ENCODE data around the gene PPM1N. TPM values are rescaled to one million over a fixed set of nuclear protein-coding genes. Genes with fewer than 3 reads are reported as not detected.

The PPM1N gene, protein sequence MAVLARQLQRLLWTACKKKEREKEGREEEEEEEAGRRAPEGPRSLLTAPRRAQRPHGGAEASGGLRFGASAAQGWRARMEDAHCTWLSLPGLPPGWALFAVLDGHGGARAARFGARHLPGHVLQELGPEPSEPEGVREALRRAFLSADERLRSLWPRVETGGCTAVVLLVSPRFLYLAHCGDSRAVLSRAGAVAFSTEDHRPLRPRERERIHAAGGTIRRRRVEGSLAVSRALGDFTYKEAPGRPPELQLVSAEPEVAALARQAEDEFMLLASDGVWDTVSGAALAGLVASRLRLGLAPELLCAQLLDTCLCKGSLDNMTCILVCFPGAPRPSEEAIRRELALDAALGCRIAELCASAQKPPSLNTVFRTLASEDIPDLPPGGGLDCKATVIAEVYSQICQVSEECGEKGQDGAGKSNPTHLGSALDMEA
- 1.5 and 2.5 TPM in 2 replicates for total RNA-seq

GRCh38 chr19:45498411-45499195 is at the start of gene PPM1N:
Gene PPM1N, plus strand, starts transcription at chr19:45498443. Its CDS starts 30 bp downstream, at chr19:45498473.

DNA sequence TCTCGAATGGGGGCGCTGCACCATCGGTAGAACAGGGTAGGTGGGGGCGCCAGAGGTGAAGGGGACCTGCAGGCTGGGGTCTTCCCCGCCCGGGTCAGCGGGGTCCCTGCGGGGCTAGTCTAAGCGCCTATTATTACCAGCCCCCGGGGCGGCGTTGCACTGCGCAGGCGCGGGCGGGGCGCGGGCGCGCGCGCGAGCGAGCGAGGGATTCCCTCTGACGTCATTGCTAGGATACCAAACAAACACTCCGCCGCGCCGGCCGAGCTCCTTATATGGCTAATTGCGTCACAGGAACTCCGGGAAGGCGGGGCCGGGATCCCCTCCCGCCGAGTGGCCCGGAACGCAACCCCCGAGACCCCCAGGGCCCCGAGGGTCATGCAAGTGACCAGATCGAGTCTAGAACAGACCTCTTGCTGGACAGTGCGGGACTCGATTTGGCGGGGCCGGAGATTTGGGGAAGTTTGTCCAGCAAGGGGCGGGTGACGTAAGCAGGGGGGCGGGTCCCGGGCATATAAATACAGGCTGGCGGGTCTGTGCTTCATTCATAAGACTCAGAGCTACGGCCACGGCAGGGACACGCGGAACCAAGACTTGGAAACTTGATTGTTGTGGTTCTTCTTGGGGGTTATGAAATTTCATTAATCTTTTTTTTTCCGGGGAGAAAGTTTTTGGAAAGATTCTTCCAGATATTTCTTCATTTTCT is 30.6 kb upstream of the PPM1N start, which contains the start of gene FOSB:
Gene FOSB, plus strand, starts transcription at position 541 of the 703 bp plus-strand sequence. CDS start 591 bp downstream, outside the sequence.

DNA sequence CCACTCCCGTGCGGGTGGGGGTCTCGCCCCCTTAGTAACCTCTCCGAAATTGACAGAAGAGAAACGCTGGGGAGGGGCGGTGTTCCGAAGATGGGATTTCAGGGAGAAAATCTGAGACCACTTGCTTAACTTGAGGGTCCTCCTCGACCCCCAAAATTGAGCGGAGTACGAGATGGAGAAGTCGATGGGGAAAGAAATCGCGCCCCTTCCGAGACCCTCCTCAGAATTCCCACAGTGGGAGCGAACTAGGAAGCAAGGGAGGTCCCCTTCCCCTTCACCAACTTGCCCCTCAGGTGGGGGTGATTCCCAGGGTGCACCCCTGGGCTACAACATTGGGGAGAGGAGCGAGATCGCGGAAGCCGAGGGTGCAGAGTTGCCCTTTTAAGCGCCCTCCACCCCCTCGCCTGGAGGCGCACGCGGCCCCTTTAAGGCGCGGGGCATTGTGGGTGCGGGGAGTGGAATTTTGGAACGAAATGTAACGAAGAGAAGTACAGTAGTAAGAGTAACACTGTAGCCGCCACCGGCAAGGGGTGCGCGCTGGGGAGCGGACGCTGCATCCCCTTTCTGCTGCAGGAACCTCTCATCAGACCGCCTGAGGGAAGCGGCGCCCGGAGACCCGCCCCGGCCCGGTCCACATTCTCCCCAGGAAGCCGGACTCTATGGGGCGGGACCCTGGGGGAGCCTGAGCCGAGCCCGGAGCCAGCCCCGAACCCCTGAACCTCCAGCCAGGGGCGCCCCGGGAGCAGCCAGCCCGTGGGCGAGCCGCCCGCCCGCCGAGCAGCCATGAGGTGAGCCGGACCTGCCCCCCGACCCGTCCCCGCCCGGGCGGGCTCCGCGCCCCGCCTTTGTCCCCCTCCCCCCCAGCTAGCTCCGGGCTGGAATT is 9.0 kb downstream of the PPM1N start, which contains the start of gene VASP:
Gene VASP, plus strand, starts transcription at position 491 of the 883 bp plus-strand sequence. Its CDS starts 293 bp downstream, at position 784.

Other genes starting within 250 kb of the PPM1N start
- gene MARK4, start 247.2 kb upstream of the PPM1N start, total RNA-seq = 12.1 TPM in 2 replicates
- gene CKM, start 175.6 kb upstream of the PPM1N start, total RNA-seq = under 0.01 TPM in 1 of 2 replicates, not detected in the other
- gene KLC3, start 157.7 kb upstream of the PPM1N start, total RNA-seq = not detected in 2 replicates
- 30.5 and 33.8 TPM in 2 replicates for gene ERCC2, start 127.9 kb upstream of the PPM1N start, total RNA-seq
- 0.73 and 0.78 TPM in 2 replicates for gene PPP1R13L, start 93.4 kb upstream of the PPM1N start, total RNA-seq
- gene POLR1G, start 91.8 kb upstream of the PPM1N start, total RNA-seq = 6.2 and 16.2 TPM in 2 replicates
- gene ERCC1, start 74.5 kb upstream of the PPM1N start, total RNA-seq = 131 and 162 TPM in 2 replicates
- 0.37 and 0.39 TPM in 2 replicates for gene FOSB, start 30.4 kb upstream of the PPM1N start, total RNA-seq
- 3.3 and 3.7 TPM in 2 replicates for gene RTN2, start 1.4 kb upstream of the PPM1N start, total RNA-seq
- gene VASP, start 9.0 kb downstream of the PPM1N start, total RNA-seq = 39.7 and 79.2 TPM in 2 replicates
- gene OPA3, start 86.4 kb downstream of the PPM1N start, total RNA-seq = 5.5 and 7.8 TPM in 2 replicates
- gene GPR4, start 103.8 kb downstream of the PPM1N start, total RNA-seq = under 0.01 TPM in 1 of 2 replicates, not detected in the other
- 12.5 and 25.2 TPM in 2 replicates for gene EML2, start 141.0 kb downstream of the PPM1N start, total RNA-seq
- gene GIPR, start 169.8 kb downstream of the PPM1N start, total RNA-seq = not detected in 2 replicates
- gene SNRPD2, start 193.5 kb downstream of the PPM1N start, total RNA-seq = 200 and 333 TPM in 2 replicates
- gene QPCTL, start 194.2 kb downstream of the PPM1N start, total RNA-seq = 20.9 and 28.3 TPM in 2 replicates
- 7.7 and 14.7 TPM in 2 replicates for gene FBXO46, start 232.5 kb downstream of the PPM1N start, total RNA-seq
- not detected in 2 replicates for gene MEIOSIN, start 235.0 kb downstream of the PPM1N start, total RNA-seq

Data from subcutaneous preadipocyte (primary cell).